Measurements from ENCODE around the gene PDGFB. TPM values are rescaled to one million over a fixed set of nuclear protein-coding genes. Genes with fewer than 3 reads are reported as not detected.
A peak's percentile ranks its signal among the peaks of the same experiment; 100 is the strongest.

The PDGFB gene
- total RNA-seq, 2 donors from 2014 or later = 7.5 to 8.1 TPM

- intact Hi-C loops (cut with DNase I) = no loop called here
- DNase-seq (ENCODE audit: low spot score) = peak; percentile 78
These were observed 59.9 kb downstream of the PDGFB start for GRCh38 chr22:39184586-39185577.

- intact Hi-C loops (cut with DNase I) = no loop called here
- no peak for DNase-seq (ENCODE audit: low spot score)
These were observed 60.7 kb downstream of the PDGFB start for GRCh38 chr22:39183991-39184585.

- DNase-seq (ENCODE audit: low spot score) = no peak
- intact Hi-C loops (cut with DNase I) = no loop called here
These were observed 62.2 kb downstream of the PDGFB start for GRCh38 chr22:39182478-39183030.

GRCh38 chr22:39181778-39182177, 63.0 kb downstream of the PDGFB start:
- no peak for DNase-seq (ENCODE audit: low spot score)
- intact Hi-C loops (cut with DNase I) = no loop called here

- intact Hi-C loops (cut with DNase I) = no loop called here
These were observed 63.4 kb downstream of the PDGFB start for GRCh38 chr22:39181356-39181755.

GRCh38 chr22:39179841-39180335, 64.9 kb downstream of the PDGFB start:
- intact Hi-C loops (cut with DNase I) = no loop called here
- no peak for DNase-seq (ENCODE audit: low spot score)

More at GRCh38 chr22:39181356-39181755, 63.4 kb downstream of the PDGFB start:
- DNase-seq (ENCODE audit: low spot score) = no peak

- DNase-seq (ENCODE audit: low spot score) = no peak
- intact Hi-C loops (cut with DNase I) = no loop called here
These were observed 65.4 kb downstream of the PDGFB start for GRCh38 chr22:39179401-39179827.

GRCh38 chr22:39178206-39179111, 66.3 kb downstream of the PDGFB start:
- DNase-seq (ENCODE audit: low spot score) = no peak
- intact Hi-C loops (cut with DNase I) = no loop called here

GRCh38 chr22:39177791-39178190, 67.0 kb downstream of the PDGFB start:
- DNase-seq (ENCODE audit: low spot score) = peak; percentile 77
- intact Hi-C loops (cut with DNase I) = no loop called here

GRCh38 chr22:39177456-39177775, 67.4 kb downstream of the PDGFB start:
- intact Hi-C loops (cut with DNase I) = no loop called here
- DNase-seq (ENCODE audit: low spot score) = no peak

GRCh38 chr22:39176714-39177455, 67.9 kb downstream of the PDGFB start:
- peak; percentile 76 for DNase-seq (ENCODE audit: low spot score)
- intact Hi-C loops (cut with DNase I) = no loop called here

GRCh38 chr22:39176143-39176713, 68.6 kb downstream of the PDGFB start:
- DNase-seq (ENCODE audit: low spot score) = peak; percentile 88
- intact Hi-C loops (cut with DNase I) = no loop called here

- peak; percentile 72 for DNase-seq (ENCODE audit: low spot score)
- intact Hi-C loops (cut with DNase I) = no loop called here
These were observed 69.2 kb downstream of the PDGFB start for GRCh38 chr22:39175353-39176142.

GRCh38 chr22:39174498-39175352, 70.1 kb downstream of the PDGFB start:
- intact Hi-C loops (cut with DNase I) = no loop called here
- DNase-seq (ENCODE audit: low spot score) = peak; percentile 93

- no peak for DNase-seq (ENCODE audit: low spot score)
- intact Hi-C loops (cut with DNase I) = no loop called here
These were observed 70.8 kb downstream of the PDGFB start for GRCh38 chr22:39173787-39174497.
